Neural progenitor cell (in vitro differentiated cells): Measurements from ENCODE around the gene CCNL1.

Experiments used
- CTCF ChIP-seq: fragments of 200-600 bp; sonication (generic); IDR thresholded peaks from 2 replicates; pipeline ENCODE4 v1.5.1; 2017; ENCODE audit warnings: antibody characterized with exemption, mild to moderate bottlenecking
- EZH2 ChIP-seq: fragments of 200-600 bp; sonication (generic); IDR thresholded peaks from 2 replicates; pipeline ENCODE4 v1.6.1; 2017; ENCODE audit warnings: antibody characterized with exemption, mild to moderate bottlenecking, moderate library complexity

GRCh38 chr3:157132936-157133335, 27.0 kb downstream of the CCNL1 start:
- no peak for TF ChIP-seq CTCF
- TF ChIP-seq EZH2: no peak
